Neural cell (in vitro differentiated cells): ENCODE measurements around the gene SYPL2. TPM values are rescaled to one million over a fixed set of nuclear protein-coding genes. Genes with fewer than 3 reads are reported as not detected.

ENCODE experiments used
- H2AFZ ChIP-seq: fragments of 200-600, 300-800 bp; sonication (generic), shearing (Covaris generic); 2 replicates; pipeline ENCODE4 v1.6.0; 2014; ENCODE audit warnings: low read depth, mild to moderate bottlenecking, antibody characterized with exemption, low read length, moderate library complexity
- H3F3A ChIP-seq: fragments of 200-600 bp; shearing (Covaris generic); 2 replicates; pipeline ENCODE4 v1.6.1; 2016; ENCODE audit warnings: mild to moderate bottlenecking, moderate library complexity, mixed read lengths, antibody characterized with exemption, low read length; ENCODE audit not compliant: insufficient read depth, poor library complexity, severe bottlenecking
- H3K27ac ChIP-seq: fragments of 200-600, 300-800 bp; sonication (generic), shearing (Covaris generic); 2 replicates; pipeline ENCODE4 v1.5.1; 2014; ENCODE audit warnings: mild to moderate bottlenecking, low read length, moderate library complexity
- H3K27me3 ChIP-seq: fragments of 300-800, 200-600 bp; sonication (generic), shearing (Covaris generic); 2 replicates; pipeline ENCODE4 v1.6.0; 2014; ENCODE audit warnings: mild to moderate bottlenecking, low read depth, low read length, moderate library complexity; ENCODE audit not compliant: insufficient read depth
- H3K36me3 ChIP-seq: fragments of 300-800, 200-600 bp; sonication (generic), shearing (Covaris generic); 2 replicates; pipeline ENCODE4 v1.5.1; 2014; ENCODE audit warnings: mild to moderate bottlenecking, antibody characterized with exemption, low read length, moderate library complexity; ENCODE audit not compliant: insufficient read depth
- H3K4me2 ChIP-seq: fragments of 300-800, 200-600 bp; sonication (generic), shearing (Covaris generic); 2 replicates; pipeline ENCODE4 v1.6.0; 2014; ENCODE audit warnings: mild to moderate bottlenecking, low read length
- H3K4me3 ChIP-seq: fragments of 300-800, 200-600 bp; sonication (generic), shearing (Covaris generic); 2 replicates; pipeline ENCODE4 v1.5.1; 2014; ENCODE audit warnings: mild to moderate bottlenecking, low read length, moderate library complexity
- H3K79me2 ChIP-seq: fragments of 200-600 bp; shearing (Covaris generic); replicated peaks from 2 replicates; pipeline ENCODE4 v1.6.0; 2014; ENCODE audit warnings: mild to moderate bottlenecking, low read length, moderate library complexity; ENCODE audit not compliant: insufficient read depth
- H3K9ac ChIP-seq: fragments of 300-800, 200-600 bp; sonication (generic), shearing (Covaris generic); 2 replicates; pipeline ENCODE4 v1.6.1; 2016; ENCODE audit warnings: mild to moderate bottlenecking, low read length, mixed read lengths
- H3K9me2 ChIP-seq: fragments of 200-600 bp; shearing (Covaris generic); 2 replicates; pipeline ENCODE4 v1.6.1; 2016; ENCODE audit warnings: mild to moderate bottlenecking, low read length, mixed read lengths; ENCODE audit not compliant: insufficient read depth
- H3K9me3 ChIP-seq: fragments of 200-600, 300-800 bp; sonication (generic), shearing (Covaris generic); 2 replicates; pipeline ENCODE4 v1.6.1; 2016; ENCODE audit warnings: mild to moderate bottlenecking, mixed run types, low read length, moderate library complexity, mixed read lengths
- H4K20me1 ChIP-seq: fragments of 200-600 bp; shearing (Covaris generic); 2 replicates; pipeline ENCODE4 v1.6.1; 2016; ENCODE audit warnings: mild to moderate bottlenecking, mixed run types; ENCODE audit not compliant: insufficient read depth
- CTCF ChIP-seq: fragments of 450-650 bp; IDR thresholded peaks from 2 replicates; pipeline ENCODE4 v1.5.1; 2014; ENCODE audit warnings: antibody characterized with exemption, mild to moderate bottlenecking, moderate library complexity; ENCODE audit not compliant: poor library complexity, severe bottlenecking
- EP300 ChIP-seq: fragments of 450-650 bp; conservative IDR thresholded peaks from 2 replicates; pipeline ENCODE4 v1.6.1; 2014; ENCODE audit warnings: antibody characterized with exemption, mild to moderate bottlenecking, moderate library complexity; ENCODE audit not compliant: poor library complexity, severe bottlenecking
- EZH2 ChIP-seq: fragments of 200-600, 300-800 bp; shearing (Covaris generic), sonication (generic); IDR thresholded peaks from 2 replicates; pipeline ENCODE4 v1.6.1; 2014; ENCODE audit warnings: antibody characterized with exemption, low read length, borderline replicate concordance, mild to moderate bottlenecking; ENCODE audit not compliant: insufficient read depth, poor library complexity, severe bottlenecking
- MXI1 ChIP-seq: fragments of 450-650 bp; conservative IDR thresholded peaks from 2 replicates; pipeline ENCODE4 v1.6.1; 2014; ENCODE audit warnings: antibody characterized with exemption, mild to moderate bottlenecking; ENCODE audit not compliant: poor library complexity, severe bottlenecking
- POLR2AphosphoS5 ChIP-seq: IDR thresholded peaks from 2 replicates; pipeline ENCODE4 v1.6.1; 2012
- RAD21 ChIP-seq: fragments of 450-650 bp; conservative IDR thresholded peaks from 2 replicates; pipeline ENCODE4 v1.6.1; 2014; ENCODE audit warnings: antibody characterized with exemption, mild to moderate bottlenecking, moderate library complexity
- REST ChIP-seq: IDR thresholded peaks from 2 replicates; pipeline ENCODE4 v1.6.1; 2012; ENCODE audit warnings: borderline replicate concordance
- SMC3 ChIP-seq: fragments of 450-650 bp; conservative IDR thresholded peaks from 2 replicates; pipeline ENCODE4 v1.6.1; 2014; ENCODE audit warnings: antibody characterized with exemption, mild to moderate bottlenecking, moderate library complexity; ENCODE audit not compliant: poor library complexity
- TAF1 ChIP-seq: IDR thresholded peaks from 2 replicates; pipeline ENCODE4 v1.6.1; 2012; ENCODE audit warnings: low read depth
- polyA plus RNA-seq: library from polyadenylated mRNA; depleted of rRNA; stranded (reverse); fragments of >200 nt; gene quantifications from 2 replicates; pipeline ENCODE4 v1.2.3, GENCODE V29; 2014

SYPL2 gene
- polyA plus RNA-seq, 1 donor from 2014 or later: not detected

- Histone ChIP-seq H3K9ac (no peak overlapping the region), H2AFZ (no peak overlapping the region), H3K27me3 (no peaks in the 10 kb centered on the region), H3K36me3 (no peaks in the 10 kb centered on the region), H3K79me2 (no peaks in the 10 kb centered on the region), H3F3A (no peaks in the 10 kb centered on the region), H3K27ac (no peak overlapping the region), H3K9me3 (no peaks in the 10 kb centered on the region), H4K20me1 (no peaks in the 10 kb centered on the region), H3K9me2 (no peaks in the 10 kb centered on the region), H3K4me2 (no peak overlapping the region), H3K4me3 (peak overlapping the region; percentile 83)
- no peak for TF ChIP-seq POLR2AphosphoS5
- TF ChIP-seq EZH2: no peak
- TF ChIP-seq REST: no peak
- no peak for TF ChIP-seq SMC3
- no peak for TF ChIP-seq TAF1
- no peak for TF ChIP-seq MXI1
- TF ChIP-seq CTCF: no peak
These were observed 41.9 kb downstream of the SYPL2 start for GRCh38 chr1:109508001-109508872.

- Histone ChIP-seq H3K9me3 (no peaks in the 10 kb centered on the region), H3F3A (no peaks in the 10 kb centered on the region), H3K4me3 (peak overlapping the region; percentile 83), H2AFZ (peak overlapping the region; percentile 40), H3K79me2 (no peaks in the 10 kb centered on the region), H3K27me3 (no peaks in the 10 kb centered on the region), H3K9me2 (no peaks in the 10 kb centered on the region), H3K27ac (no peak overlapping the region), H3K4me2 (peak overlapping the region; percentile 97), H3K36me3 (no peaks in the 10 kb centered on the region), H4K20me1 (no peaks in the 10 kb centered on the region), H3K9ac (peak overlapping the region; percentile 68)
- TF ChIP-seq MXI1 (no peak), CTCF (no peak), RAD21 (no peak), EZH2 (no peak), POLR2AphosphoS5 (no peak), REST (no peak), EP300 (no peak), SMC3 (no peak), TAF1 (no peak)
These were observed 42.5 kb downstream of the SYPL2 start for GRCh38 chr1:109508873-109509175.
